ENCODE measurements around the gene CLN3. TPM values are rescaled to one million over a fixed set of nuclear protein-coding genes. Genes with fewer than 3 reads are reported as not detected.

Gene CLN3
- total and polyA plus RNA-seq, 10 donors, result 21.1 to 44.1 (median 36.3) TPM

GRCh38 chr16:28513484-28514181 lies 21.8 kb upstream of the CLN3 start:
- Histone ChIP-seq H3K36me3 (no peaks in the 10 kb centered on the region), H3K27me3 (replicated peaks in 1 of 7) (peaks cover 0 to 6% (median 0%) of the 10 kb centered on the region in 7 donors), H3K4me3 (no peak overlapping the region), H3K4me1 (peaks cover 0 to under 1% (median under 1%) of the 10 kb centered on the region in 6 donors), H3K9me3 (no peaks in the 10 kb centered on the region), H3K27ac (no peak overlapping the region)
- DNase-seq, result no peak
- intact Hi-C loops (cut with DNase I; ENCODE audit: low total_unique reads), result no loop called here
- WGBS, 5 donors, result 81 to 88% (median 84%) methylated on average over 12 of the region's 12 CpGs
- TF ChIP-seq POLR2AphosphoS5 (IDR thresholded peaks at IDR 0.05) (no peak), CTCF (IDR thresholded peaks at IDR 0.05 in 8 of 11, conservative IDR thresholded peaks at IDR 0.05 in 3 of 11) (no peak), POLR2A (IDR thresholded peaks at IDR 0.05) (no peak)

GRCh38 chr16:28511801-28512789 lies 20.2 kb upstream of the CLN3 start:
- WGBS, 5 donors, result 84 to 89% (median 87%) methylated on average over 21 of the region's 21 CpGs
- TF ChIP-seq CTCF (IDR thresholded peaks at IDR 0.05 in 8 of 11, conservative IDR thresholded peaks at IDR 0.05 in 3 of 11) (no peak), POLR2A (IDR thresholded peaks at IDR 0.05) (no peak), POLR2AphosphoS5 (IDR thresholded peaks at IDR 0.05) (no peak)
- peaks cover 0 to 16% (median 15%) of the 10 kb centered on the region in 6 donors for H3K4me1 ChIP-seq
- H3K4me3 ChIP-seq, result no peak overlapping the region
- no peaks in the 10 kb centered on the region for H3K9me3 ChIP-seq
- peaks cover 0 to 20% (median 0%) of the 10 kb centered on the region in 7 donors for H3K27me3 ChIP-seq (replicated peaks in 1 of 7)
- no peaks in the 10 kb centered on the region for H3K36me3 ChIP-seq
- intact Hi-C loops (cut with DNase I; ENCODE audit: low total_unique reads), result no loop called here
- no peak for DNase-seq
- no peak overlapping the region for H3K27ac ChIP-seq

- TF ChIP-seq POLR2AphosphoS5 (IDR thresholded peaks at IDR 0.05) (no peak), POLR2A (IDR thresholded peaks at IDR 0.05) (no peak), CTCF (IDR thresholded peaks at IDR 0.05 in 8 of 11, conservative IDR thresholded peaks at IDR 0.05 in 3 of 11) (no peak)
- intact Hi-C loops (cut with DNase I; ENCODE audit: low total_unique reads), result no loop called here
- WGBS, 5 donors, result 86 to 97% (median 91%) methylated on average over 3 of the region's 3 CpGs
These were observed 19.2 kb upstream of the CLN3 start for GRCh38 chr16:28511031-28511430.

More at GRCh38 chr16:28511031-28511430, 19.2 kb upstream of the CLN3 start:
- DNase-seq, result no peak
- Histone ChIP-seq H3K4me3 (no peak overlapping the region), H3K27me3 (replicated peaks in 1 of 7) (peaks cover 0 to 31% (median 0%) of the 10 kb centered on the region in 7 donors), H3K27ac (no peak overlapping the region), H3K4me1 (peaks cover 0 to 27% (median 18%) of the 10 kb centered on the region in 6 donors), H3K36me3 (no peaks in the 10 kb centered on the region), H3K9me3 (no peaks in the 10 kb centered on the region)
